Fibroblast of lung (primary cell): ENCODE measurements around the gene STEAP2.

Source experiments
- EZH2 ChIP-seq: IDR thresholded peaks from 2 replicates; pipeline ENCODE4 v1.5.1; 2012; ENCODE audit warnings: low read length, control low read depth, mild to moderate bottlenecking; ENCODE audit errors: missing control alignments
- TF ChIP-seq, protein P1 (sequence below), 2 donors: IDR thresholded peaks in 1 of 2; conservative IDR thresholded peaks in 1 of 2; 1 replicate in 1 of 2; 2 replicates in 1 of 2; pipeline ENCODE4 v1.5.1; 2011 to 2012; ENCODE audit warnings: low read length in 2 of 2, control low read depth in 1 of 2, inconsistent platforms in 1 of 2, low read depth in 1 of 2, mild to moderate bottlenecking in 1 of 2

DNA sequence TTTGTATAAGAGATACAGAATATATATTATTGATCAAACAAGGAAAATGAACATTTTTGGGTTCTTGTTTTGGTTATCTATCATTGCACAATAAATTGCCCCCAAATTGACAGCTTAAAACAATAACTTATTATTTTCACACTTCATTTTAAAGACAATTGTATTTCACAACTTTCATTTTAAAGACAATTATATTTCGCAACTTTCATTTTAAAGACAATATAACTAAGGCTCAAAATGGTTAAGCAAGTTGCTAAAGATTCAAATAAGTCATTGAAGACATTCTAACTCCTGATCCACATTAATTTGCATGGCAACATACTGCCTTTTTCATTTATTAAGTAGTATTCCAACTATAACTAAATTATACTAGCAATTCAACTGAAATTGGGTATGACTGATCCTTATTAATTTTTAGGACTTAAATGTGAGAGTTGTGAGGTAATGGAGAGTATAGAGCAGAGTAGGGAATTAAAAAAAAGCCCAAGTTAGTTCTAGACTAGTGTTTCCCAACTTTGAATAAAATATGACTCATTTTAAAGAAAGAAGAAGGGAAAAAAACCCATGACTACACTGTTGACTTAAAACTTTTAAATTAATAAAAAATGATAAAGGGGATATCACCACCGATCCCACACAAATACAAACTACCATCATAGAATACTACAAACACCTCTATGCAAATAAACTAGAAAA lies 9.9 kb upstream of the STEAP2 start:
- TF ChIP-seq, protein P1, sequence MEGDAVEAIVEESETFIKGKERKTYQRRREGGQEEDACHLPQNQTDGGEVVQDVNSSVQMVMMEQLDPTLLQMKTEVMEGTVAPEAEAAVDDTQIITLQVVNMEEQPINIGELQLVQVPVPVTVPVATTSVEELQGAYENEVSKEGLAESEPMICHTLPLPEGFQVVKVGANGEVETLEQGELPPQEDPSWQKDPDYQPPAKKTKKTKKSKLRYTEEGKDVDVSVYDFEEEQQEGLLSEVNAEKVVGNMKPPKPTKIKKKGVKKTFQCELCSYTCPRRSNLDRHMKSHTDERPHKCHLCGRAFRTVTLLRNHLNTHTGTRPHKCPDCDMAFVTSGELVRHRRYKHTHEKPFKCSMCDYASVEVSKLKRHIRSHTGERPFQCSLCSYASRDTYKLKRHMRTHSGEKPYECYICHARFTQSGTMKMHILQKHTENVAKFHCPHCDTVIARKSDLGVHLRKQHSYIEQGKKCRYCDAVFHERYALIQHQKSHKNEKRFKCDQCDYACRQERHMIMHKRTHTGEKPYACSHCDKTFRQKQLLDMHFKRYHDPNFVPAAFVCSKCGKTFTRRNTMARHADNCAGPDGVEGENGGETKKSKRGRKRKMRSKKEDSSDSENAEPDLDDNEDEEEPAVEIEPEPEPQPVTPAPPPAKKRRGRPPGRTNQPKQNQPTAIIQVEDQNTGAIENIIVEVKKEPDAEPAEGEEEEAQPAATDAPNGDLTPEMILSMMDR (conservative IDR thresholded peaks at IDR 0.05 in 1 of 2, IDR thresholded peaks at IDR 0.05 in 1 of 2; ENCODE audit: low read depth in 1 of 2, low read length in 2 of 2): no peak
- TF ChIP-seq EZH2: no peak
